HG02885 (cell line): ENCODE data around the gene ASB9.
"Not testable (repeated sequence)": the region's sequence is repeated elsewhere in the genome, so short reads cannot be mapped to it uniquely, and the experiment has no call there.

Experiments used
- ATAC-seq: cut with Tn5 transposase; IDR thresholded peaks from one replicate; pipeline ENCODE4 v1.9.1; 2021; ENCODE audit warnings: mild to moderate bottlenecking; ENCODE audit not compliant: unreplicated experiment, poor library complexity

Gene ASB9

DNA sequence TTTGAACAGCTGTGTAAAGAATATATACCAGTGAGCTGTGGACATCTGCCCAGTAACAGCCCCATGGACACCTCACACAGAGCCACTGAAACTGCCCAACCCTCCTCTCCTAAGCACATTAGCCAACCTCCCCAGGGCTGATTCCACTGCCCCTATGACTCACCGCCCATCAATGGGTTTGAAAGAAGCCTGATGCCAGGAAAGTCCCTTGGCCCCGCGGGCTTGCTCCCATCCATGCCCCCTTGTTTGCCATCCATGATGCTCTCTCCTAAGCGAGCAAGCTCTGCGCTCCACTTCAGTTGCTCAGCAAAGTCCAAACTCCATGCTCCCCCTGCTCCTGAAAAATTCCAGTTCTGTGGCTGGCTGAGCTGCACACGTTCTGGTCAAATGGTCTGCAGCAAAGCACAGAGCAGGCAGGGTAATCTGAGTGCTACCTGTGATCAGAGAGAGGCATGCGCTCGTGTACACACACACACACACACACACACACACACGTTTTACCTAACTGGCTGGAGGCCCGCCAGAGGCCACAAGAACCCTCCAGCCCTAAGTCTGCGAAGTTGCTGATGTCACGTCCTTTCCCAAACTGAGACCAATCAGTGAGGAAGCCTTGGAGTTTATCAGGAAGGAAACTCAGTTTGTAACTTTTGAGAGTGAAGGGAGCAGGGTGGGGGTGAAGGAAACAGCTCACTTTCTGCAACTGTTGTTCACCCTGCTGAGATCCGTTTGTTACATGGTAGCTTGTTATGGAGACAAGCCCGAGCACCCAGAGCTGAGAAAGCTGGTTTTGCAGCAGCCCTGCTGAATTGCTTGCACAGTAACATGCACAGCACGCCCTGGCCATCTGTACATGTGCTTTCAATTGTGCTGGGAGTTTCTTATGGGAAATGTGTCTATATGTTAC is at the start of gene ASB9:
Gene ASB9 (minus strand): TSS at position 466 of the 904 bp plus-strand sequence. CDS start 209 bp downstream, at position 257.
- no peak for ATAC-seq

GRCh38 chrX:15319075-15319474 is 49.2 kb upstream of the ASB9 start:
- no peak for ATAC-seq

DNA sequence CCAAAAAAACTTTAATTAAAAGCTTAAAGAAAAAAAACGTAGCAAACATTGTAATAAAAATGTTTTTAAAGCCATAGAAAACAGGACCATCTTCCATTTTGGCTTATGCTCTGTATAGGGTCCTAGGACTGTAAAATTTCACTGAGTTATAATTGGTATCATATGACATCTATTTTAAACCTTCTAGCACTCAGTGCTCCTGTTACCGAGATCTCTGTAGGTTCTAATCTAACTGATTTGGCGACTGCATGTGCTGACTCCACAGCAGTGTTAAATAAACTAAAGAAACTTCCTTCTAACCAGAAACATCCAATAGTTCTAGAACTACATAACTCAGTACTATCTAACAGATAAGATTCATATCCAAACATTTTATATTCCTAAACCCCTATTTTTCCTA is 45.6 kb upstream of the ASB9 start, which contains the start of gene ASB11:
Gene ASB11 (minus strand): TSS at position 132 of the 400 bp plus-strand sequence. CDS start 35 bp downstream, at position 97.
- no peak for ATAC-seq

DNA sequence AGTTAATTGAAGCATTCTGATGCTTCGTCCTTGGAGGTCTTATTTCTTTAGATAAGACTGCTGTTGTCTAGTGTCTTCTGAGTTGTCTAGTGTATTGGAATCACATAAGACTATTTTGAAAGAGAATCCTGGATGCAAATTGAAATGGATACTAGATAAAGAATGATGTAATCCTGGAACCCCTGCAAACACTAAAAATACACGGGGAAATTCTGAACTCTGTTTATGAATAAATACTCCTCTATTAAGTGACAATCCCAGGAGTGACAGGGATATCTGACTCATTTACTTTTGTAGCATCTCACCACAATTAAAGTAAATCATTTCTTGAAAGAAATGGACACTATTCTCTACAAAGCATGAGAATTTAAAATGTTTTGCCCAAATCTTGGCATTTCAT is 44.6 kb upstream of the ASB9 start:
- ATAC-seq = no peak

DNA sequence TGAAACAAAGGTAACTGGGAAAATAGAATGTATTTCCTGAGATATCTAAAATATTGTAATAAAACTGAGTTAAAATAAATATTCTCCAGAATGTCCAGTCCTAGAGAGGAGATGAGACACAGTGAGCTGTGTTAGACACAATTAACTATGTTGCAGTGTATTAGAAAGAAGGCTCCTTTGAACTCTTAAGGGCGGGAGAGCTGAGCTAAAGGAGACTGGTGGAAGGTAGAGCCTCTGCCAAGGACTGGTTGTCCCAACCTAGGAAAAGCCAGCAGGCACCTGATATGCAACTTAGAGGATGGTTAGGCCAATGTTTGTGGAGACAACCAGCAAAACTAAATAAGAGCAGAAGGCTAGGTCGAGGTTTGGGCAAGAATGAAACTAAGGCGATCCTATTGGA is 41.2 kb upstream of the ASB9 start:
- no peak for ATAC-seq

- no peak for ATAC-seq
Observed at GRCh38 chrX:15310117-15310516, 40.2 kb upstream of the ASB9 start.

DNA sequence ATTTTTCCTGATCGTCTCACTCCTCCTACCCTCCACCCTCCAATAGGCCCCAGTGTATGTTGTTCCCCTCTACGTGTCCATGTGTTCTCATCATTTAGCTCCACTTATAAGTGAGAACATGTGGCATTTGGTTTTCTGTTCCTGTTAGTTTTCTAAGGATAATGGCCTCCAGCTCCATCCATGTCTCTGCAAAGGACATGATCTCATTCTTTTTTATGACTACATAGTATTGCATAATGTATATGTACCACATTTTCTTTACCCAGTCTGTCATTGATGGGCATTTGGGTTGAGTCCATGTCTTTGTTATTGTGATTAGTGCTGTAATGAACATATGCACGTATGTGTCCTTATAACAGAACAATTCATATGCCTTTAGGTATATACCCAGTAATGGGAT is 36.0 kb upstream of the ASB9 start:
- not testable (repeated sequence) for ATAC-seq

- no peak for ATAC-seq
Observed at GRCh38 chrX:15301924-15302323, 32.0 kb upstream of the ASB9 start.

DNA sequence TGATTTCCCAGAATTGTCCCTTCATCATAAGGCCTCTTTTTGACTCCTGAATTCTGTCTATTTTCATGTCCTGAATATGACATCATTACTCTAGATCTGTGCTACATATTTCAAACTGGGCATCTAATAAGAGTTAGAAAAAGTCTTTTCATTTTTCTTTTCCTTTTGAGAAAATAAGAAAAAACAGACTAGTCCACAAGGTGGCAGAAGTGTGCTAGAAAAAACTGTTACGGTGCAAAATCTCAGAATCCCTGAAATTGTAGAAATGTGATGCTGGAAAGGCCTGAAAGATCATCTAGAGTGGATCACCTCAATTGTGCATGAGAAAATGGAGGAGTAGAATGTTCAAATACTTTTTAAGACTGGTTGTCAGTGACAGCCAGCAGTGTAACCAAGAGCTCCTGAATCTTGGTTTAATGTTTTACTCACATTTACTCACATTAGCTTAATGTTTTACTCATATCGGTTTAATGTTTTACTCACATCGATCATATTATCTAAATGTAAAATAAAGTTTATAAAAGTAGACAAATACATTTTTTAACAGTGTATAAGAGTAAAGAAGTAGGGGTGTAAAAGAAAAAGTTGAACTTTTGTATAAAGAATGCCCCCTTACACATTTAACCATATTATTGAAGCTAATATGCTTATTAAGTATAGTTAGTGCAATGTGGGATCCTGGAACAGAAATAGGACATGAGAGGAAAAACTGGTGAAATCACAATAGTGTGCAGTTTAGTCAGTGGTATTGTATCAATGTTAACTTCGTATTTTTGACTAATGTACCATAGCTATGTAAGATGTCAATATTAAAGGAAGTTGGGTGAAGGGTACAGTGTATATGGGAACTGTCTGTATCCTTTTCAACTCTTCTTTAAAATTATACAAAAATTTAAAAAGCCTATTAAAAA is 30.3 kb upstream of the ASB9 start:
- ATAC-seq = no peak

GRCh38 chrX:15298780-15299179 is 28.9 kb upstream of the ASB9 start:
- ATAC-seq = no peak

- no peak for ATAC-seq
Observed at GRCh38 chrX:15298201-15298600, 28.3 kb upstream of the ASB9 start.

GRCh38 chrX:15293451-15293850 is 23.6 kb upstream of the ASB9 start:
- no peak for ATAC-seq

- ATAC-seq = no peak
Observed at GRCh38 chrX:15292861-15293260, 23.0 kb upstream of the ASB9 start.

GRCh38 chrX:15277604-15278003 is 7.7 kb upstream of the ASB9 start:
- no peak for ATAC-seq

DNA sequence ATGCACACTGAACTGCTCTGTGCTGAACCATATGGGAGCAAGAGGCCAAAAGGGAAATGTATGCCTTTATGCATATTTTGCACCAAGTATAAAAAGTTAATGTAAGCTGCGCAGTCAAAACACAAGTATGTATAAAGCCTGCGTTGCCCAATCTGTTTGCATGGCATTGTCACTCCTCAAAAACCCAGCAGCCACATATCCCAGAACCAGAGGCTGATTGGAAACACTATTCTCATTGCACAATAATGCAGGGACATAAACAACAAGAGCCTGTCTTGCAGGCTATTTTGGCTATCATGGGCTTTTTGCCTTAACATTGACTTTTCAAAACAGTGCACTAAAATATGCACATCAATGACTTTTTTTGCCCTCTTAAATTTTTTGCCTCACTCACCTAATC is 5.1 kb upstream of the ASB9 start:
- ATAC-seq = no peak

GRCh38 chrX:15273275-15273674 is 3.4 kb upstream of the ASB9 start:
- ATAC-seq = not testable (repeated sequence)

DNA sequence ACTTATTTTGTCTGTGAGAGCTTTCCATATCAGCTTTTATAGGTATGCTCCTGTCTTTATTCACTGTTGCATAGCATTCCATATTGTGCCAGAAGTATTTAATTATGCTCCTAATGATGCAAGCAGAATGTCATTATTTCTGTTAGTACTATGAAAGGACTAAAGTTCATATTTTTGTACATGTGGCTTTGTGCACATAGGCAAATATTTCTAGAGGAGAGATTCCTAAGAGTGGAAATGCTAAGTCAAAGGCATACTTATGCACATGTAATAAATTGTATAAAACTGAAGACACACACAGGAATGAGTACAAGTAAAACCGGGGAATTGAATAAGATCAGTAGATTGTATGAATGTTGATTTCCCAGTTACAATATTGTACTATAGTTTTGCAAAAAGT is 1.9 kb upstream of the ASB9 start:
- no peak for ATAC-seq

DNA sequence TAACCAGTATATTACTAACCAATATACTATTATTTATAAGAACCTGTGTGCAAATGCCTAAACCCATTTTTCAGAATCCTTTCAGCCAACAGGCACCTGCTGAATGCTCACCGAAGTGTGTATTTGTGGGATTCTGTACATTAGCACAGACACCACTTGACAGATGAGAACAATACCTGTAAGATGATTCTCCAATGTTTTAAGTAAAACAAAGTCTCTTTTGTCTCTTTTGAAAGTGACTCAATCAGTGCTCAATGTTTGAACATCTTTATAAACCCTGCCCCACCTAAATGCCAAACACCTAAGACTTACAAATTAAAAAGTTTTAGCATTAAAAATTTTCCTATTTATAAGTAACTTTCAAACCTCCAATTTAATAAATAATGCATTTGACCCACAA is 763 bp downstream of the ASB9 start:
- no peak for ATAC-seq

- no peak for ATAC-seq
Observed at GRCh38 chrX:15254852-15255251, 15.0 kb downstream of the ASB9 start.

DNA sequence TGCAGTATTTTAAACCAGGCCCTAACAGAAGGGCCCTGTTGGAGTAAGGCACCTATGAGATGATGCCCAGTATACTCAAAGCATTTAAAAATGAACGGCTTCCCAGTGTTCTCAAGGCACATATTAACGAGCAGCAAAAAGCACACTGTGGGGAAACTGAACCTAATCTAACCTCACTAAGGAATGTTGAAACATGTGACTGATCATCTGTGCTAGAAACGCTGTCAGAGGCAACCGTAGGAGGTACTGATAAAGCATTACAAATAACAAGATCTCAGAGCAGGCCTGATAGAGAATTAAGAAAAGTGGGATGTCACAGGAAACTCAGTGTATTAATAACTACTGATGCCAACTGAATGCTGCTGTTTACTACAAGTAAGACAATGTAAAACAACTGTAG is 24.0 kb downstream of the ASB9 start:
- no peak for ATAC-seq

DNA sequence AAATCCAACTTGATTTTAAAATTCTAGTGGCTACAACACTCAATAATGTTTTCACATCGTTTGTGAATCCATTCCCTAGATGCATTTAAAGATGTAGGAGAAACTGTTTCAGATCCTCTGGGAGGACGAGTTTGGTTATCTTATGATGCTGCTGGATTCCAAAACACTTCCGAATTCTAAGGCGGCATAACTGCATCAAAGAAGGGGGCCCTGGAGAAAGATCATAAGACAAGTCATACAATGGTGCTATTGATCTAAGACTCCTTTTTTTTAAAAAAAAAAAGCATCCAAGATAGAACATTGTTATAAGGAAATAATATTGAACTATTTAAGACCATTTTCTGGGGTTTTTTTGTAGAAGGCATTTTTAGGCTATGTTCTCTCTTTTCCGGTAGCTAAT is 25.5 kb downstream of the ASB9 start:
- no peak for ATAC-seq
